ENCODE results near the gene ARMC3. TPM values are rescaled to one million over a fixed set of nuclear protein-coding genes. Genes with fewer than 3 reads are reported as not detected.
A peak's percentile ranks its signal among the peaks of the same experiment; 100 is the strongest.

ARMC3 gene, protein sequence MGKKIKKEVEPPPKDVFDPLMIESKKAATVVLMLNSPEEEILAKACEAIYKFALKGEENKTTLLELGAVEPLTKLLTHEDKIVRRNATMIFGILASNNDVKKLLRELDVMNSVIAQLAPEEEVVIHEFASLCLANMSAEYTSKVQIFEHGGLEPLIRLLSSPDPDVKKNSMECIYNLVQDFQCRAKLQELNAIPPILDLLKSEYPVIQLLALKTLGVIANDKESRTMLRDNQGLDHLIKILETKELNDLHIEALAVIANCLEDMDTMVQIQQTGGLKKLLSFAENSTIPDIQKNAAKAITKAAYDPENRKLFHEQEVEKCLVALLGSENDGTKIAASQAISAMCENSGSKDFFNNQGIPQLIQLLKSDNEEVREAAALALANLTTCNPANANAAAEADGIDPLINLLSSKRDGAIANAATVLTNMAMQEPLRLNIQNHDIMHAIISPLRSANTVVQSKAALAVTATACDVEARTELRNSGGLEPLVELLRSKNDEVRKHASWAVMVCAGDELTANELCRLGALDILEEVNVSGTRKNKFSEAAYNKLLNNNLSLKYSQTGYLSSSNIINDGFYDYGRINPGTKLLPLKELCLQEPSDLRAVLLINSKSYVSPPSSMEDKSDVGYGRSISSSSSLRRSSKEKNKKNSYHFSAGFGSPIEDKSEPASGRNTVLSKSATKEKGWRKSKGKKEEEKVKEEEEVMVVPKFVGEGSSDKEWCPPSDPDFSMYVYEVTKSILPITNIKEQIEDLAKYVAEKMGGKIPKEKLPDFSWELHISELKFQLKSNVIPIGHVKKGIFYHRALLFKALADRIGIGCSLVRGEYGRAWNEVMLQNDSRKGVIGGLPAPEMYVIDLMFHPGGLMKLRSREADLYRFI
- total RNA-seq, result under 1 TPM in 2 of 3 donors, not detected in 1; 0.33 to 0.88 TPM

GRCh38 chr10:22927661-22928403, at the start of gene ARMC3:
TSS of gene ARMC3 (plus strand) at chr10:22928053. CDS start at chr10:22931997, 3,944 bp downstream.
- H3K4me3 ChIP-seq, result peak within 1 kb of the TSS; percentile 18 to 61 (median 34)
- no peak for TF ChIP-seq POLR2AphosphoS5 (IDR thresholded peaks at IDR 0.05)
- TF ChIP-seq, protein P1, sequence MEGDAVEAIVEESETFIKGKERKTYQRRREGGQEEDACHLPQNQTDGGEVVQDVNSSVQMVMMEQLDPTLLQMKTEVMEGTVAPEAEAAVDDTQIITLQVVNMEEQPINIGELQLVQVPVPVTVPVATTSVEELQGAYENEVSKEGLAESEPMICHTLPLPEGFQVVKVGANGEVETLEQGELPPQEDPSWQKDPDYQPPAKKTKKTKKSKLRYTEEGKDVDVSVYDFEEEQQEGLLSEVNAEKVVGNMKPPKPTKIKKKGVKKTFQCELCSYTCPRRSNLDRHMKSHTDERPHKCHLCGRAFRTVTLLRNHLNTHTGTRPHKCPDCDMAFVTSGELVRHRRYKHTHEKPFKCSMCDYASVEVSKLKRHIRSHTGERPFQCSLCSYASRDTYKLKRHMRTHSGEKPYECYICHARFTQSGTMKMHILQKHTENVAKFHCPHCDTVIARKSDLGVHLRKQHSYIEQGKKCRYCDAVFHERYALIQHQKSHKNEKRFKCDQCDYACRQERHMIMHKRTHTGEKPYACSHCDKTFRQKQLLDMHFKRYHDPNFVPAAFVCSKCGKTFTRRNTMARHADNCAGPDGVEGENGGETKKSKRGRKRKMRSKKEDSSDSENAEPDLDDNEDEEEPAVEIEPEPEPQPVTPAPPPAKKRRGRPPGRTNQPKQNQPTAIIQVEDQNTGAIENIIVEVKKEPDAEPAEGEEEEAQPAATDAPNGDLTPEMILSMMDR (IDR thresholded peaks at IDR 0.05), result no peak
- no peak for TF ChIP-seq POLR2A (IDR thresholded peaks at IDR 0.05)
- H3K36me3 ChIP-seq, result no peaks in the 10 kb centered on the region
- no peaks in the 10 kb centered on the region for H3K4me1 ChIP-seq
- H3K27ac ChIP-seq, result no peak within 1 kb of the TSS
- intact Hi-C loops (cut with DNase I; ENCODE audit: low total_unique reads), result no loop called here
- H3K27me3 ChIP-seq, result peaks cover 0 to 14% of the 10 kb centered on the region in 2 donors
- no peaks in the 10 kb centered on the region for H3K9me3 ChIP-seq
- peak in 1 of 2 donors; percentile 64 for DNase-seq (ENCODE audit: low spot score in 2 of 2)

DNA sequence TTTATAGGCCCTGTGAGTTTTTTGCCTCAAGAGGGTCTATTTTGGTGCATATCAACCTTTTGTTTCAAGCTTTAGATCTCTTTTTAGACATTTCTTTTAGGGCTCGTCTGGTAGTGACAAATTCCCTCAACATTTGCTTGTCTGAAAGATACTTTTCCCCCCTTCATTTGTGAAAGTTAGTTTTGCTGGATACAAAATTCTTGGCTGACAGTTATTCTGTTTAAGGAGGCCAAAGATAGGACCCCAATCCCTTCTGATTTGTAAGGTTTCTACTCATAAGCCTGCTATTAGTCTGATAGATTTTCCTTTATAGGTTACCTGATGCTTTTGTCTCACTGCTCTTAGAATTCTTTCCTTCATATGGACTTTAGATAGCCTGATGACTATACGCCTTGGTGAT, 36.1 kb upstream of the ARMC3 start:
- no peaks in the 10 kb centered on the region for H3K4me1 ChIP-seq
- intact Hi-C loops (cut with DNase I; ENCODE audit: low total_unique reads), result no loop called here
- H3K36me3 ChIP-seq, result no peaks in the 10 kb centered on the region
- no peak overlapping the region for H3K4me3 ChIP-seq
- H3K9me3 ChIP-seq, result peaks cover 6 to 26% of the 10 kb centered on the region in 2 donors
- H3K27me3 ChIP-seq, result no peaks in the 10 kb centered on the region
- DNase-seq (ENCODE audit: low spot score in 2 of 2), result no peak
- no peak for TF ChIP-seq POLR2AphosphoS5 (IDR thresholded peaks at IDR 0.05)
- no peak for TF ChIP-seq POLR2A (IDR thresholded peaks at IDR 0.05)
- TF ChIP-seq, protein P1 (IDR thresholded peaks at IDR 0.05), result no peak
- no peak overlapping the region for H3K27ac ChIP-seq

DNA sequence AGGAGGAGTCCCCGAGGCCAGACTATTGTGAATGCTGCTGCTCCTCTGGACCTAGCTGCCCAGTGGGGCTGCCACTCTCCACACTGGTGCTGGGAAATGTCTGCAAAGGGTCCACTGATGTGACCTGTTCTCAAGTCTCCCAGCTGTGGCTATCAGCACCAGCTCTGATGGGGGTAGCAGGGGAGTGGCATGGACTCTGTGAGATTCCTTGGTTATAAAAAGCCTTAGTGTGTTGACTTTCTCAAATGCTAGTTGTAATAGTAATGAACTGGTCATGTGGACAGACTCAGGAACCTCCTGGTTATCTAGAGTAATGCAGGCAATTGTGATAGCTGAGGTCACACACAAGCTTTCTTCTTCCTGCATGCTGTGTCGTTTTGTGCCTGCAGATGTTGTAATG, 34.1 kb upstream of the ARMC3 start:
- H3K4me3 ChIP-seq, result no peak overlapping the region
- no peaks in the 10 kb centered on the region for H3K4me1 ChIP-seq
- DNase-seq (ENCODE audit: low spot score in 2 of 2), result no peak
- no peaks in the 10 kb centered on the region for H3K27me3 ChIP-seq
- no peak overlapping the region for H3K27ac ChIP-seq
- H3K9me3 ChIP-seq, result peaks cover 6 to 26% of the 10 kb centered on the region in 2 donors
- TF ChIP-seq POLR2A (IDR thresholded peaks at IDR 0.05) (no peak), POLR2AphosphoS5 (IDR thresholded peaks at IDR 0.05) (no peak)
- no peaks in the 10 kb centered on the region for H3K36me3 ChIP-seq
- intact Hi-C loops (cut with DNase I; ENCODE audit: low total_unique reads), result no loop called here

GRCh38 chr10:22894714-22895113, 33.1 kb upstream of the ARMC3 start:
- Histone ChIP-seq H3K27ac (no peak overlapping the region), H3K36me3 (no peaks in the 10 kb centered on the region), H3K9me3 (peaks cover 6 to 26% of the 10 kb centered on the region in 2 donors), H3K4me3 (no peak overlapping the region), H3K4me1 (no peaks in the 10 kb centered on the region), H3K27me3 (no peaks in the 10 kb centered on the region)
- TF ChIP-seq POLR2AphosphoS5 (IDR thresholded peaks at IDR 0.05), result no peak
- TF ChIP-seq, protein P1 (IDR thresholded peaks at IDR 0.05), result no peak
- TF ChIP-seq POLR2A (IDR thresholded peaks at IDR 0.05), result no peak
- intact Hi-C loops (cut with DNase I; ENCODE audit: low total_unique reads), result no loop called here
- DNase-seq (ENCODE audit: low spot score in 2 of 2), result no peak

DNA sequence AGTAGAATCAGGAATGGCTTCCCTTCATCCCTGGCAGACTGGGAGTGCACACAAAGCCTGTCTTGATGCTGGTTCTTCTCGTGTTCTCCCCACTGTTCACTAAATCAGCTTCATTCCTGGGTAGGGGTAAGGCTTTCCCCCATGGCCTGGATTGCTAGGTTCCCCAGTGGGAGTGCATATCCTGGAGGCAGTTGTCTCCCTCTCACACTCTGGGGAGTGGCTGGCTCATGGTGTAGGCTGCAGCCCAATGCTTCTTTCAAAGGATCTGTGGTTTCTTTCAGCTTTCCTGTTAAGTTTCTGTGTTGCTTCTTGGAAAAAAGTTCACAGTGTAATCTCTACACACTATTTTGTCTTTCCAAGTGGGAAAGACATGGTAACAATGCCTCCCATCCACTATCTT, 32.6 kb upstream of the ARMC3 start:
- intact Hi-C loops (cut with DNase I; ENCODE audit: low total_unique reads), result no loop called here

More for the DNA sequence above, 32.6 kb upstream of the ARMC3 start:
- Histone ChIP-seq H3K4me3 (no peak overlapping the region), H3K9me3 (peaks cover 6 to 26% of the 10 kb centered on the region in 2 donors), H3K27me3 (no peaks in the 10 kb centered on the region), H3K4me1 (no peaks in the 10 kb centered on the region), H3K36me3 (no peaks in the 10 kb centered on the region), H3K27ac (no peak overlapping the region)
- TF ChIP-seq, protein P1 (IDR thresholded peaks at IDR 0.05), result no peak
- TF ChIP-seq POLR2A (IDR thresholded peaks at IDR 0.05) (no peak), POLR2AphosphoS5 (IDR thresholded peaks at IDR 0.05) (no peak)
- DNase-seq (ENCODE audit: low spot score in 2 of 2), result no peak

Data from breast epithelium (tissue), 4 donors.